HuH-7.5 (cell line): Measurements from ENCODE around the gene RASGEF1C.
A peak's percentile ranks its signal among the peaks of the same experiment; 100 is the strongest.
"Not testable (repeated sequence)": the region's sequence is repeated elsewhere in the genome, so short reads cannot be mapped to it uniquely, and the experiment has no call there.

Source experiments
- DNase-seq: peaks from one replicate; pipeline ENCODE4 v3.0.0; 2011; ENCODE audit warnings: low spot score

Gene RASGEF1C

GRCh38 chr5:180210961-180211760, 2.1 kb upstream of the RASGEF1C start:
- no peak for DNase-seq

GRCh38 chr5:180210077-180210476, 1.1 kb upstream of the RASGEF1C start:
- DNase-seq = not testable (repeated sequence)

GRCh38 chr5:180208435-180209081, 453 bp downstream of the RASGEF1C start:
- peak; percentile 82 for DNase-seq

GRCh38 chr5:180208038-180208434, 975 bp downstream of the RASGEF1C start:
- no peak for DNase-seq

GRCh38 chr5:180207593-180207992, 1.4 kb downstream of the RASGEF1C start:
- no peak for DNase-seq

GRCh38 chr5:180206993-180207392, 2.0 kb downstream of the RASGEF1C start:
- no peak for DNase-seq

- DNase-seq = no peak
These were observed 3.1 kb downstream of the RASGEF1C start for GRCh38 chr5:180205916-180206315.

- no peak for DNase-seq
These were observed 4.7 kb downstream of the RASGEF1C start for GRCh38 chr5:180204276-180204819.

- DNase-seq = no peak
These were observed 6.0 kb downstream of the RASGEF1C start for GRCh38 chr5:180202939-180203573.

- DNase-seq = peak; percentile 64
These were observed 7.7 kb downstream of the RASGEF1C start for GRCh38 chr5:180201051-180201987.

- DNase-seq = no peak
These were observed 9.6 kb downstream of the RASGEF1C start for GRCh38 chr5:180199390-180199789.

- no peak for DNase-seq
These were observed 10.8 kb downstream of the RASGEF1C start for GRCh38 chr5:180198208-180198607.

- no peak for DNase-seq
These were observed 11.9 kb downstream of the RASGEF1C start for GRCh38 chr5:180197016-180197702.

GRCh38 chr5:180194410-180195345, 14.3 kb downstream of the RASGEF1C start:
- no peak for DNase-seq

GRCh38 chr5:180193749-180194375, 15.1 kb downstream of the RASGEF1C start:
- DNase-seq = no peak

GRCh38 chr5:180191716-180192115, 17.3 kb downstream of the RASGEF1C start:
- no peak for DNase-seq

GRCh38 chr5:180187767-180188166, 21.2 kb downstream of the RASGEF1C start:
- no peak for DNase-seq

- no peak for DNase-seq
These were observed 28.2 kb downstream of the RASGEF1C start for GRCh38 chr5:180180846-180181245.

- DNase-seq = no peak
These were observed 28.6 kb downstream of the RASGEF1C start for GRCh38 chr5:180180421-180180820.
